ENCODE results near the gene CACHD1.

DNA sequence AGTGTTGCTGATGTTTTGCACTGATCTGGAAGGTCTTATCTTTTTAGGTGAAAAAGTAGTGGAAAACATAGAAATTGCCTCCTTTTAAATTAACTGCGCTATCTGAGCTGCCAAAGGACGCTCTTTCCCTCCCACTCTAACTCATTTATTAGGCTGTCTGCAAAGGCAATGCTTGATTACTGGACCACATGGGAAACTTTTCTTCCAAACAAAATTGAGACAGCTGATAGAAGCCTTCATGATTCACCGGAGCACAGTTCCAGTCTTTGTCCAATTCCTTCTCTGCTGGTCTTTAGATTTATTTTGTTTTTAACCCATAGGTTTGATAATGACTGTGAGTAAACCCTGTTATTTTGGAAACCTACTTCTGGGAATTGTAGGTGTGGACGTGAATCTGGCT lies 181.9 kb downstream of the CACHD1 start:
- TF ChIP-seq, protein P1, sequence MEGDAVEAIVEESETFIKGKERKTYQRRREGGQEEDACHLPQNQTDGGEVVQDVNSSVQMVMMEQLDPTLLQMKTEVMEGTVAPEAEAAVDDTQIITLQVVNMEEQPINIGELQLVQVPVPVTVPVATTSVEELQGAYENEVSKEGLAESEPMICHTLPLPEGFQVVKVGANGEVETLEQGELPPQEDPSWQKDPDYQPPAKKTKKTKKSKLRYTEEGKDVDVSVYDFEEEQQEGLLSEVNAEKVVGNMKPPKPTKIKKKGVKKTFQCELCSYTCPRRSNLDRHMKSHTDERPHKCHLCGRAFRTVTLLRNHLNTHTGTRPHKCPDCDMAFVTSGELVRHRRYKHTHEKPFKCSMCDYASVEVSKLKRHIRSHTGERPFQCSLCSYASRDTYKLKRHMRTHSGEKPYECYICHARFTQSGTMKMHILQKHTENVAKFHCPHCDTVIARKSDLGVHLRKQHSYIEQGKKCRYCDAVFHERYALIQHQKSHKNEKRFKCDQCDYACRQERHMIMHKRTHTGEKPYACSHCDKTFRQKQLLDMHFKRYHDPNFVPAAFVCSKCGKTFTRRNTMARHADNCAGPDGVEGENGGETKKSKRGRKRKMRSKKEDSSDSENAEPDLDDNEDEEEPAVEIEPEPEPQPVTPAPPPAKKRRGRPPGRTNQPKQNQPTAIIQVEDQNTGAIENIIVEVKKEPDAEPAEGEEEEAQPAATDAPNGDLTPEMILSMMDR (IDR thresholded peaks at IDR 0.05; ENCODE audit: insufficient read depth, low read length), result no peak
- TF ChIP-seq GABPA (IDR thresholded peaks at IDR 0.05; ENCODE audit: low read depth) (no peak), POLR2AphosphoS5 (IDR thresholded peaks at IDR 0.05; ENCODE audit: low read depth) (no peak), SPI1 (IDR thresholded peaks at IDR 0.05; ENCODE audit: borderline replicate concordance, low read depth) (no peak)
- TF ChIP-seq, protein P2, sequence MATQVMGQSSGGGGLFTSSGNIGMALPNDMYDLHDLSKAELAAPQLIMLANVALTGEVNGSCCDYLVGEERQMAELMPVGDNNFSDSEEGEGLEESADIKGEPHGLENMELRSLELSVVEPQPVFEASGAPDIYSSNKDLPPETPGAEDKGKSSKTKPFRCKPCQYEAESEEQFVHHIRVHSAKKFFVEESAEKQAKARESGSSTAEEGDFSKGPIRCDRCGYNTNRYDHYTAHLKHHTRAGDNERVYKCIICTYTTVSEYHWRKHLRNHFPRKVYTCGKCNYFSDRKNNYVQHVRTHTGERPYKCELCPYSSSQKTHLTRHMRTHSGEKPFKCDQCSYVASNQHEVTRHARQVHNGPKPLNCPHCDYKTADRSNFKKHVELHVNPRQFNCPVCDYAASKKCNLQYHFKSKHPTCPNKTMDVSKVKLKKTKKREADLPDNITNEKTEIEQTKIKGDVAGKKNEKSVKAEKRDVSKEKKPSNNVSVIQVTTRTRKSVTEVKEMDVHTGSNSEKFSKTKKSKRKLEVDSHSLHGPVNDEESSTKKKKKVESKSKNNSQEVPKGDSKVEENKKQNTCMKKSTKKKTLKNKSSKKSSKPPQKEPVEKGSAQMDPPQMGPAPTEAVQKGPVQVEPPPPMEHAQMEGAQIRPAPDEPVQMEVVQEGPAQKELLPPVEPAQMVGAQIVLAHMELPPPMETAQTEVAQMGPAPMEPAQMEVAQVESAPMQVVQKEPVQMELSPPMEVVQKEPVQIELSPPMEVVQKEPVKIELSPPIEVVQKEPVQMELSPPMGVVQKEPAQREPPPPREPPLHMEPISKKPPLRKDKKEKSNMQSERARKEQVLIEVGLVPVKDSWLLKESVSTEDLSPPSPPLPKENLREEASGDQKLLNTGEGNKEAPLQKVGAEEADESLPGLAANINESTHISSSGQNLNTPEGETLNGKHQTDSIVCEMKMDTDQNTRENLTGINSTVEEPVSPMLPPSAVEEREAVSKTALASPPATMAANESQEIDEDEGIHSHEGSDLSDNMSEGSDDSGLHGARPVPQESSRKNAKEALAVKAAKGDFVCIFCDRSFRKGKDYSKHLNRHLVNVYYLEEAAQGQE (IDR thresholded peaks at IDR 0.05; ENCODE audit: insufficient replicate concordance, low read depth), result no peak

Measured in HL-60 (cell line).